DOHH2 (cell line): ENCODE data around the gene SCAPER.

Experiments
- H3F3A ChIP-seq: fragments of 200-600 bp; sonication (generic), shearing (Covaris generic); 2 replicates; pipeline ENCODE4 v1.6.0; 2016; ENCODE audit warnings: antibody characterized with exemption, mild to moderate bottlenecking; ENCODE audit not compliant: control insufficient read depth, insufficient read depth
- H3K27ac ChIP-seq: fragments of 200-600 bp; sonication (generic); 2 replicates; pipeline ENCODE4 v1.5.1; 2014; ENCODE audit warnings: low read depth, mild to moderate bottlenecking, low read length, moderate library complexity
- H3K27me3 ChIP-seq: fragments of 200-600 bp; sonication (generic); 2 replicates; pipeline ENCODE4 v1.6.1; 2014; ENCODE audit warnings: mild to moderate bottlenecking, low read length, mixed read lengths; ENCODE audit not compliant: control insufficient read depth
- H3K36me3 ChIP-seq: fragments of 200-600 bp; sonication (generic); 2 replicates; pipeline ENCODE4 v1.6.1; 2014; ENCODE audit warnings: mild to moderate bottlenecking, low read length, moderate library complexity, mixed read lengths; ENCODE audit not compliant: control insufficient read depth
- H3K4me1 ChIP-seq: fragments of 200-600 bp; sonication (generic); 2 replicates; pipeline ENCODE4 v1.6.1; 2014; ENCODE audit warnings: mild to moderate bottlenecking, low read length, mixed read lengths; ENCODE audit not compliant: control insufficient read depth
- H3K4me2 ChIP-seq: fragments of 200-600 bp; sonication (generic); 2 replicates; pipeline ENCODE4 v1.6.0; 2014; ENCODE audit warnings: mild to moderate bottlenecking, low read length, moderate library complexity
- H3K4me3 ChIP-seq: fragments of 200-600 bp; sonication (generic); 2 replicates; pipeline ENCODE4 v1.5.1; 2014; ENCODE audit warnings: mild to moderate bottlenecking, low read length, mixed read lengths
- H3K79me2 ChIP-seq: fragments of 200-600 bp; sonication (generic); 2 replicates; pipeline ENCODE4 v1.6.1; 2014; ENCODE audit warnings: mild to moderate bottlenecking, low read length, mixed read lengths; ENCODE audit not compliant: control insufficient read depth
- H3K9me2 ChIP-seq: fragments of 200-600 bp; sonication (generic); replicated peaks from 2 replicates; pipeline ENCODE4 v1.6.1; 2014; ENCODE audit warnings: mild to moderate bottlenecking, low read length, mixed read lengths; ENCODE audit not compliant: control insufficient read depth
- H3K9me3 ChIP-seq: fragments of 200-600 bp; sonication (generic); 2 replicates; pipeline ENCODE4 v1.6.1; 2014; ENCODE audit warnings: antibody characterized with exemption, low read length, mixed read lengths; ENCODE audit not compliant: control insufficient read depth, insufficient read depth
- H4K20me1 ChIP-seq: fragments of 200-600 bp; sonication (generic); 2 replicates; pipeline ENCODE4 v1.6.0; 2014; ENCODE audit warnings: low read depth, mild to moderate bottlenecking, antibody characterized with exemption, low read length, moderate library complexity; ENCODE audit not compliant: control insufficient read depth, insufficient read depth
- CTCF ChIP-seq: fragments of 200-600 bp; sonication (generic); IDR thresholded peaks from one replicate; pipeline ENCODE4 v1.5.1; 2014; ENCODE audit warnings: antibody characterized with exemption, mild to moderate bottlenecking, low read depth, low read length; ENCODE audit not compliant: poor library complexity, severe bottlenecking
- EZH2phosphoT487 ChIP-seq: fragments of 200-600 bp; sonication (generic); IDR thresholded peaks from 2 replicates; pipeline ENCODE4 v1.6.1; 2017; ENCODE audit warnings: borderline replicate concordance, mild to moderate bottlenecking, antibody characterized with exemption, low read length, moderate library complexity, mixed read lengths

Gene SCAPER

GRCh38 chr15:76310475-76311099 lies 594.6 kb downstream of the SCAPER start:
- H3K27ac ChIP-seq = peak overlapping the region; percentile 53

GRCh38 chr15:76309601-76310330 lies 595.4 kb downstream of the SCAPER start:
- H3F3A ChIP-seq = no peaks in the 10 kb centered on the region
- H3K27ac ChIP-seq = no peak overlapping the region
- H4K20me1 ChIP-seq = peaks cover 14% of the 10 kb centered on the region
- H3K36me3 ChIP-seq = peaks cover 21% of the 10 kb centered on the region
- no peaks in the 10 kb centered on the region for H3K9me3 ChIP-seq
- TF ChIP-seq EZH2phosphoT487 (no peak), CTCF (no peak)
- peak overlapping the region; percentile 100 for H3K4me3 ChIP-seq
- no peaks in the 10 kb centered on the region for H3K9me2 ChIP-seq
- peaks cover 16% of the 10 kb centered on the region for H3K4me1 ChIP-seq
- peaks cover 65% of the 10 kb centered on the region for H3K79me2 ChIP-seq
- no peaks in the 10 kb centered on the region for H3K27me3 ChIP-seq
- peak overlapping the region; percentile 100 for H3K4me2 ChIP-seq

More at GRCh38 chr15:76310475-76311099, 594.6 kb downstream of the SCAPER start:
- peaks cover 21% of the 10 kb centered on the region for H3K36me3 ChIP-seq
- H3K79me2 ChIP-seq = peaks cover 56% of the 10 kb centered on the region
- peaks cover 16% of the 10 kb centered on the region for H3K4me1 ChIP-seq
- no peaks in the 10 kb centered on the region for H3F3A ChIP-seq
- H3K27me3 ChIP-seq = no peaks in the 10 kb centered on the region
- peaks cover 14% of the 10 kb centered on the region for H4K20me1 ChIP-seq
- H3K4me2 ChIP-seq = peak overlapping the region; percentile 100
- H3K9me2 ChIP-seq = no peaks in the 10 kb centered on the region
- peak overlapping the region; percentile 100 for H3K4me3 ChIP-seq
- no peaks in the 10 kb centered on the region for H3K9me3 ChIP-seq
- TF ChIP-seq CTCF = no peak
- TF ChIP-seq EZH2phosphoT487 = no peak

- H4K20me1 ChIP-seq = peaks cover 24% of the 10 kb centered on the region
Measured at GRCh38 chr15:76303909-76304308, 601.2 kb downstream of the SCAPER start.

More at GRCh38 chr15:76303909-76304308, 601.2 kb downstream of the SCAPER start:
- Histone ChIP-seq H3K27ac (no peak overlapping the region), H3K36me3 (peaks cover 15% of the 10 kb centered on the region), H3K4me2 (no peak overlapping the region), H3K9me2 (no peaks in the 10 kb centered on the region), H3K27me3 (no peaks in the 10 kb centered on the region), H3K79me2 (peaks cover 100% of the 10 kb centered on the region), H3F3A (no peaks in the 10 kb centered on the region), H3K4me3 (no peak overlapping the region), H3K4me1 (no peaks in the 10 kb centered on the region), H3K9me3 (no peaks in the 10 kb centered on the region)
- TF ChIP-seq CTCF (no peak), EZH2phosphoT487 (no peak)
